HG03025 (cell line): ENCODE data around the gene CD151.

Experiments
- ATAC-seq: cut with Tn5 transposase; IDR thresholded peaks from one replicate; pipeline ENCODE4 v1.9.1; 2021; ENCODE audit warnings: mild to moderate bottlenecking, moderate library complexity; ENCODE audit not compliant: unreplicated experiment, low FRiP score

The CD151 gene

GRCh38 chr11:796565-797295 is 36.0 kb upstream of the CD151 start:
- no peak for ATAC-seq

GRCh38 chr11:797296-798092 is 35.3 kb upstream of the CD151 start:
- ATAC-seq = peak; percentile 28

GRCh38 chr11:798093-798713 is 34.5 kb upstream of the CD151 start, which contains the start of gene SLC25A22:
Gene SLC25A22, minus strand, starts transcription at chr11:798281. Its CDS starts 3,275 bp downstream, at chr11:795006.
- ATAC-seq = peak; percentile 40

- no peak for ATAC-seq
These were observed 33.0 kb upstream of the CD151 start for GRCh38 chr11:799641-800316.

- no peak for ATAC-seq
These were observed 32.3 kb upstream of the CD151 start for GRCh38 chr11:800473-800872.

GRCh38 chr11:801097-801780 is 31.5 kb upstream of the CD151 start:
- ATAC-seq = no peak

- ATAC-seq = no peak
These were observed 30.6 kb upstream of the CD151 start for GRCh38 chr11:802018-802617.

GRCh38 chr11:802693-803466 is 29.9 kb upstream of the CD151 start:
- ATAC-seq = no peak

GRCh38 chr11:803467-803742 is 29.3 kb upstream of the CD151 start:
- no peak for ATAC-seq

- no peak for ATAC-seq
These were observed 28.8 kb upstream of the CD151 start for GRCh38 chr11:803770-804598.

GRCh38 chr11:804599-804964 is 28.2 kb upstream of the CD151 start:
- ATAC-seq = no peak

GRCh38 chr11:808427-809286 is 24.1 kb upstream of the CD151 start:
- ATAC-seq = no peak

GRCh38 chr11:809287-810039 is 23.3 kb upstream of the CD151 start, which contains the start of gene RPLP2:
Gene RPLP2, plus strand, starts transcription at chr11:809967. Its CDS starts 268 bp downstream, at chr11:810235.
- peak; percentile 63 for ATAC-seq

- no peak for ATAC-seq
These were observed 22.6 kb upstream of the CD151 start for GRCh38 chr11:810040-810567.

GRCh38 chr11:811446-812245 is 21.1 kb upstream of the CD151 start:
- no peak for ATAC-seq

- no peak for ATAC-seq
These were observed 20.4 kb upstream of the CD151 start for GRCh38 chr11:812390-812789.
